Upper lobe of left lung (tissue), 4 donors: ENCODE results near the gene TPH2.

Source experiments
- CTCF ChIP-seq, 6 experiments: fragments of 450-650 bp in 4 of 6; fragments of 200-600 bp in 2 of 6; sonication (generic) in 2 of 6; IDR thresholded peaks; one replicate each; pipeline ENCODE4 v1.5.1; 2016 to 2019; ENCODE audit warnings: antibody characterized with exemption in 6 of 6
- EP300 ChIP-seq, 4 donors: sonication (generic); formaldehyde crosslinking; IDR thresholded peaks; one replicate each; pipeline ENCODE4 v1.5.1; 2017; ENCODE audit warnings: antibody characterized with exemption in 4 of 4, control low read depth in 2 of 4
- POLR2A ChIP-seq, 4 donors: fragments of 450-650 bp; IDR thresholded peaks; one replicate each; pipeline ENCODE4 v1.5.1; 2016 to 2017; ENCODE audit warnings: antibody characterized with exemption in 4 of 4, mild to moderate bottlenecking in 2 of 4
- POLR2AphosphoS5 ChIP-seq, 2 donors: sonication (generic); formaldehyde crosslinking; IDR thresholded peaks; one replicate each; pipeline ENCODE4 v1.5.1; 2017; ENCODE audit warnings: antibody characterized with exemption in 2 of 2

GRCh38 chr12:72024613-72025012 lies 86.0 kb downstream of the TPH2 start:
- no peak for TF ChIP-seq POLR2A (IDR thresholded peaks at IDR 0.05)
- TF ChIP-seq CTCF (IDR thresholded peaks at IDR 0.05): no peak
- no peak for TF ChIP-seq EP300 (IDR thresholded peaks at IDR 0.05)
- no peak for TF ChIP-seq POLR2AphosphoS5 (IDR thresholded peaks at IDR 0.05)
